ENCODE data around the gene TMEM135. TPM values are rescaled to one million over a fixed set of nuclear protein-coding genes. Genes with fewer than 3 reads are reported as not detected.
"Not testable (repeated sequence)": the region's sequence is repeated elsewhere in the genome, so short reads cannot be mapped to it uniquely, and the experiment has no call there.

TMEM135 gene
- total RNA-seq, 2 experiments from 2014 or later = 21.8 to 24.8 TPM

DNA sequence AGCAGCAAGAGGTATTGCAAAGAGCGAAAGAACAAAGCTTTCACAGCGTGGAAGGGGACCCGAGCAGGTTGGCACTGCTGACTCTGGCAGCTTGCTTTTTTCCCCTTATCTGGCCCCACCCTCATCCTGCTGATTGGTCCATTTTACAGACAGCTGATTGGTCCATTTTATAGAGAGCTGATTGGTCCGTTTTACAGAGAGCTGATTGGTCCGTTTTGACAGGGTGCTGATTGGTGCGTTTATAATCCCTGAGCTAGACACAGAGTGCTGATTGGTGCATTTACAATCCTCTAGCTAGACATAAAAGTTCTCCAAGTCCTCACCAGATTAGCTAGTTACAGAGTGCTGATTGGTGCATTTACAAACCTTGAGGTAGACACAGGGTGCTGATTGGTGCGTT, 247.9 kb downstream of the TMEM135 start:
- DNase-seq; H3K36me3 Mint-ChIP-seq (ENCODE audit: low read depth); H3K4me3 Mint-ChIP-seq; H3K9me3 Mint-ChIP-seq; H3K4me1 Mint-ChIP-seq (ENCODE audit: low read depth); H3K27me3 Mint-ChIP-seq (ENCODE audit: low read depth); H3K27ac Mint-ChIP-seq; intact Hi-C loops (cut with micrococcal nuclease): not testable (repeated sequence)
- CTCF ChIA-PET = interaction anchor here (1.1 kb wide), 1 partner anchor 326 kb away, joined by 3 read pairs; no protein-coding TSS in a partner anchor

DNA sequence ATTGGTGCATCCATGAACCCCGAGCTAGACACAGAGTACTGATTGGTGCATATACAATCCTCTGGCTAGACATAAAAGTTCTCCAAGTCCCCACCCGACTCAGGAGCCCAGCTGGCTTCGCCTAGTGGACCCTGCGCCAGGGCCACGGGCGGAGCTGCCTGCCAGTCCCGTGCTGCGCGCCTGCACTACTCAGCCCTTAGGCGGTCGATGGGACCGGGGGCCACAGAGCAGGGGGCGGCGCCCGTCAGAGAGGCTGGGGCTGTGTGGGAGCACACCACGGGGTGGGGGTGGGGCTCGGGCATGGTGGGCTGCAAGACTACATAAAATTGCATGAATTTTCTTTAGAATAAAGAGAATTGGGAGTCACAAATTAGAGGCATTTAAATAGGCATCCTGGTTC, 248.6 kb downstream of the TMEM135 start:
- DNase-seq = no peak
- Mint-ChIP-seq H3K9me3 (peaks cover 3% of the 10 kb centered on the region), H3K4me3 (no peak overlapping the region), H3K4me1 (ENCODE audit: low read depth) (no peaks in the 10 kb centered on the region), H3K27me3 (ENCODE audit: low read depth) (no peaks in the 10 kb centered on the region), H3K36me3 (ENCODE audit: low read depth) (no peaks in the 10 kb centered on the region), H3K27ac (no peak overlapping the region)
- CTCF ChIA-PET = interaction anchor here (1.1 to 1.4 kb wide), 2 partner anchors 221 to 326 kb away, joined by 3 to 4 read pairs; no protein-coding TSS in a partner anchor
- intact Hi-C loops (cut with micrococcal nuclease) = no loop called here

DNA sequence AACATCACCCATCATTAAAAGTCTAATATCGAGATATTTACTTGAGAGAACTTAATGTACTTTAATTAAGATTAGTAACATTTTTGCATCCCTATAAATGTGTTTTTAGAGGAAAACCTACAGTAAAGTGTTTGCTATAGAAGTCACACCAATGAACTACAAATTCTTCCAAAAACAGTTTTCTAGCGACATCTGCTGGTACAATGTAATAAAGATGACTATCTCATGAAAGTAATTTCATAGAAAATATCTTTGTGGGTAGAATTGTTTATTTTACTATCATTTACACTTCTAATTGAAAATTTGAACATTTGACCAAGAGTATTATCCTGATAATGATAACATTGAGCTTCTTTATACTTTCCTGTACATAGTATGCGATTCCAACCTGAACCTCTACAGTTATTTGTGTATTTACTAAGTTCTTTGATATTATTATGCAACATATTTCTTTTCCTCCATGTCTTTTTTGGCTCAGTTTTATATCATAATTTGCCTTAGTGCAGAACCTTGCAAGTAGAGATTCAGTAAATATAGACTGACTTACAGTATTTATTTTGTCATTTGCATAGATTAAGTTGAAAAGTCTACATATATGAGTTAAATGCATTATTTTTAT, 252.7 kb downstream of the TMEM135 start:
- Mint-ChIP-seq H3K27ac (no peak overlapping the region), H3K36me3 (ENCODE audit: low read depth) (no peaks in the 10 kb centered on the region), H3K9me3 (peaks cover under 1% of the 10 kb centered on the region), H3K4me3 (no peak overlapping the region), H3K4me1 (ENCODE audit: low read depth) (no peaks in the 10 kb centered on the region), H3K27me3 (ENCODE audit: low read depth) (no peaks in the 10 kb centered on the region)
- no peak for DNase-seq
- intact Hi-C loops (cut with micrococcal nuclease) = loop anchor here (1.0 to 5.0 kb wide), 7 partner anchors 132 to 420 kb away; partner anchors contain the start of gene TMEM135
- CTCF ChIA-PET = interaction anchor here (0.6 to 2.1 kb wide), 12 partner anchors 10 to 355 kb away, joined by 3 to 12 read pairs (median 4); no protein-coding TSS in a partner anchor

DNA sequence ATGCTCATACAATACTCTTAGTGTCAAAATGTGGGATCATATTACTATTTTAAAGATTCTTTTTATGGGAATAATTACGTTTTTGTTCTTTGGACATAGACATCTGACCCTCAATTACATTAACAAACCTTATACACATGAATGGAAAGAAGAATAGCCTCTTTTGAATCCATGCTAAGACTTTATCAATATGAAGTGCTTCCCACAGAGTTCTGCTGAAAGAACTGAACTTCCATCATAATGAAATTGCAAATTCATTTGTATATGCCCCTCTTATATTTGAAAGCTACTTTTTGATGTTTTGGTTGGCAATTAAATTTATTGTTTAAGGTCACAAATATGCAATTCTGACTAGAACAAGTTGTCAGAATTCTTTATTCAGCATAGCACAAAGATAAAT, 254.9 kb downstream of the TMEM135 start:
- Mint-ChIP-seq H3K27ac (no peak overlapping the region), H3K9me3 (no peaks in the 10 kb centered on the region), H3K4me1 (ENCODE audit: low read depth) (no peaks in the 10 kb centered on the region), H3K4me3 (no peak overlapping the region), H3K27me3 (ENCODE audit: low read depth) (no peaks in the 10 kb centered on the region), H3K36me3 (ENCODE audit: low read depth) (peaks cover 1% of the 10 kb centered on the region)
- intact Hi-C loops (cut with micrococcal nuclease) = loop anchor here (5.0 kb wide), 1 partner anchor 130 kb away; no protein-coding TSS in a partner anchor
- no peak for DNase-seq
- CTCF ChIA-PET = interaction anchor here (1.2 to 1.4 kb wide), 2 partner anchors 352 to 354 kb away, joined by 3 to 5 read pairs; no protein-coding TSS in a partner anchor

DNA sequence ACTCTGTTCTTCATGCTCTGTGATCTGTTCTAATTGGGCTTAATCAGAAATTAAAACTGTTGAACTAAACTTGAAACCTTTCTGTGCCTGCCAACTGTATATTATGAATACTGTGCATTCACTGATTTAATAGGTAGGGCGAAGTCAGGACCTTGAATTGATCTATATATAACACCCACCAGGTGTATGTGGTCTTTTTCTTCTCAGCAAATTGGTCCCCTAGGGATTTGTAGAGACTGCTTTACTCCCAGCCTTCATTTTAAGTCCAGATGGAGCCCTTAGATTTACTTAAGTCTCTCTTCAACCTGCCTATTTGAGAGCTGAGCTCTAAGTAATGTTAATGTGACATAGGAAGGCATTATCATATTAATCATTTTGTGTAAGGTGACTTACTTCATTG, 257.5 kb downstream of the TMEM135 start:
- Mint-ChIP-seq H3K27ac (no peak overlapping the region), H3K27me3 (ENCODE audit: low read depth) (no peaks in the 10 kb centered on the region), H3K9me3 (peaks cover 1% of the 10 kb centered on the region), H3K36me3 (ENCODE audit: low read depth) (peaks cover 1% of the 10 kb centered on the region), H3K4me1 (ENCODE audit: low read depth) (peaks cover 3% of the 10 kb centered on the region), H3K4me3 (no peak overlapping the region)
- intact Hi-C loops (cut with micrococcal nuclease) = no loop called here
- DNase-seq = no peak
- CTCF ChIA-PET = interaction anchor here (0.8 kb wide), 1 partner anchor 58 kb away, joined by 4 read pairs; no protein-coding TSS in a partner anchor

DNA sequence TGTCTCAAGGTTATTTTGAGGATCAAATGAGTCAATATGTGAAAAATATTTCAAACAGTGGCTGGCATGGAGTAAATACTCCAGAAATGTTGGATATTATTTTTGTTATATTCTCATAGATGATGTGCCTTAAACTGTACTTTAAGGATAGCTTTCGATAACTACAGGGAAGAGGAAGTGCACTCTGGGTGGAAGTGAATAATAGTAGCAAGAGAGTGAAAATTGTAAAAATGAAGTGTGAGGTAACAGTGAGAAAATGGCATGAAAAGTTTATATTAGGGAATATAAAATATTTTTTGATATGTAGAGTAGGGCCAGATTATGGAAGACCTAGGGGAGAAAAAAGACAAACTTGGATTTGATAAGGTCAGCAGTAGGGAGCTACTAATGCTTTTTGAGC, 258.9 kb downstream of the TMEM135 start:
- CTCF ChIA-PET = interaction anchor here (1.0 kb wide), 1 partner anchor 8 kb away, joined by 3 read pairs; no protein-coding TSS in a partner anchor
- no peak overlapping the region for H3K27ac Mint-ChIP-seq
- H3K4me1 Mint-ChIP-seq (ENCODE audit: low read depth) = peaks cover 3% of the 10 kb centered on the region
- H3K36me3 Mint-ChIP-seq (ENCODE audit: low read depth) = peaks cover 1% of the 10 kb centered on the region
- DNase-seq = no peak
- intact Hi-C loops (cut with micrococcal nuclease) = no loop called here
- peaks cover 1% of the 10 kb centered on the region for H3K9me3 Mint-ChIP-seq
- no peak overlapping the region for H3K4me3 Mint-ChIP-seq
- no peaks in the 10 kb centered on the region for H3K27me3 Mint-ChIP-seq (ENCODE audit: low read depth)

DNA sequence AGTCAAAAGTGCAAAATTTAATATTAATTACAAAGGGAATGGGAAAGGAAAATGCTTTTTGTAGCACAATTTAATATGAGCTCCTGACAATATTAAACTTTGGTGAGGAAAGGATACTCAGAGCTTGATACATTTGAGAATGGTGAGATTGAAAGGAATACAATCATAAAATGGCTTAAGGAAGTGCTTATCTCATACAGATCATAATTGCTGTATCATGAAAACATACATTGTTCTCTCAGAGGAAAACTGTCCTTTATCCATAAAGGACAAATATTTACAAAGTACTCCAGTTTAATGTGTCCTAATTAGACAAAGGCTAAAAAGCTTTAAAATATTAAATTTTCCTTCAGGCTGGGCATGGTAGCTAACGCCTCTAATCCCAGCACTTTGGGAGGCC, 260.4 kb downstream of the TMEM135 start:
- Mint-ChIP-seq H3K27ac (no peak overlapping the region), H3K4me3 (no peak overlapping the region), H3K9me3 (peaks cover 1% of the 10 kb centered on the region), H3K27me3 (ENCODE audit: low read depth) (no peaks in the 10 kb centered on the region), H3K36me3 (ENCODE audit: low read depth) (peaks cover 1% of the 10 kb centered on the region), H3K4me1 (ENCODE audit: low read depth) (peaks cover 3% of the 10 kb centered on the region)
- DNase-seq = no peak
- CTCF ChIA-PET = interaction anchor here (0.6 kb wide), 1 partner anchor 321 kb away, joined by 3 read pairs; no protein-coding TSS in a partner anchor
- intact Hi-C loops (cut with micrococcal nuclease) = no loop called here

DNA sequence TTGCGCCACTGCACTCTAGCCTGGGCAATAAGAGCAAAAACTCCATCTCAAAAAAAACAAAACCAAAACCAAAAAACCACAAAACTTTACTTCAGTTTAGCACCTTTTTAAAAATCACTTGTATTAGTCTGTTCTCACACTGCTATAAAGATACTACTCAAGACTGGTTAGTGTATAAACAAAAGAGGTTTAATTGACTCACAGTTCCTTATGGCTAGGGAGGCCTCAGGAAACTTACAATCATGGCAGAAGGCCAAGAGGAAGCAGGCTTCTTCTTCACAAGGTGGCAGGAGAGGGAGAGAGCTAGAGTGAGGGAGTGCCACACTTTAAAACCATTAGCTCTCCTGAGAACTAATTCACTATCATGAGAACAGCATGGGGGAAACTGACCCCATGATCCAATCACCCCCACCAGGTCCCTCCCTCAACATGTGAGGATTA, 261.3 kb downstream of the TMEM135 start:
- Mint-ChIP-seq H3K9me3 (peaks cover 1% of the 10 kb centered on the region), H3K27me3 (ENCODE audit: low read depth) (no peaks in the 10 kb centered on the region), H3K36me3 (ENCODE audit: low read depth) (peaks cover 1% of the 10 kb centered on the region), H3K4me3 (no peak overlapping the region), H3K4me1 (ENCODE audit: low read depth) (peaks cover 3% of the 10 kb centered on the region), H3K27ac (no peak overlapping the region)
- no peak for DNase-seq
- intact Hi-C loops (cut with micrococcal nuclease) = no loop called here
- CTCF ChIA-PET = interaction anchor here (0.6 to 0.8 kb wide), 2 partner anchors 322 to 428 kb away, joined by 3 to 4 read pairs; no protein-coding TSS in a partner anchor

DNA sequence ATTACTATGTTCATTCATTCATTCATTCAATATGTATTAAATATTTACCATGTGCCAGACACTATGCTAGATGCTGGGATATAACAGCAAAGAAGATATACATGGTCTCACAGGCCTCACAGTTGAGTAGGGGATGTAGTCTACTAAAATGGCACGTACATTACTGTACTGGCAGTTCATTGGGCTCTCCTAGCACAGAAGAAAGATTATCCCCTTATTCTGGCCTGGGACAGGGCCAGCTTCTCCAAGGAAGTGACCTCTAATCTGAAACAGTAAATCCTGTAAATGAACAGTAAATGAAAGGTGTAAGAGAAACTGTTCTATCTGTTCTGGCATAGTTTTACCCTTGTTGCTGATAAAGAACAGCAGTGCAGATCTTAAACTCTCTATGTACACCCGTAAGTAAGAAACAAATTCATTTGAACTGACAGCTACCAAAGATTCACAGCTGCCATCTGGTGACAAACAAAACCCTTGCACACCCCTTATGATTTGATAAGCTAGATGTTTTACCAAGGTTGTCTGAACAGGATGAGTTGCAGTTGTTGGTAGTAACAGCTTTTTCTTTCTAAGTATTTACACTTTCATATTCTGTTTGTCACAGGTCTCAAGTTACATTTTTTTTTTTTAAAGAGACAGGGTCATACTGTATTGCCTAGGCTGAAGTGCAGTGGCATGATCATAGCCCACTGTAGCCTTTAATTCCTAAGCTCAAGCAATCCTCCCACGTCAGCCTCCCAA, 263.1 kb downstream of the TMEM135 start:
- Mint-ChIP-seq H3K27ac (no peak overlapping the region), H3K36me3 (ENCODE audit: low read depth) (peaks cover 1% of the 10 kb centered on the region), H3K4me1 (ENCODE audit: low read depth) (peaks cover 3% of the 10 kb centered on the region), H3K27me3 (ENCODE audit: low read depth) (no peaks in the 10 kb centered on the region), H3K4me3 (no peak overlapping the region), H3K9me3 (peaks cover 1% of the 10 kb centered on the region)
- CTCF ChIA-PET = interaction anchor here (1.0 to 1.6 kb wide), 5 partner anchors 11 to 381 kb away, joined by 3 to 9 read pairs (median 3); no protein-coding TSS in a partner anchor
- intact Hi-C loops (cut with micrococcal nuclease) = no loop called here
- no peak for DNase-seq

DNA sequence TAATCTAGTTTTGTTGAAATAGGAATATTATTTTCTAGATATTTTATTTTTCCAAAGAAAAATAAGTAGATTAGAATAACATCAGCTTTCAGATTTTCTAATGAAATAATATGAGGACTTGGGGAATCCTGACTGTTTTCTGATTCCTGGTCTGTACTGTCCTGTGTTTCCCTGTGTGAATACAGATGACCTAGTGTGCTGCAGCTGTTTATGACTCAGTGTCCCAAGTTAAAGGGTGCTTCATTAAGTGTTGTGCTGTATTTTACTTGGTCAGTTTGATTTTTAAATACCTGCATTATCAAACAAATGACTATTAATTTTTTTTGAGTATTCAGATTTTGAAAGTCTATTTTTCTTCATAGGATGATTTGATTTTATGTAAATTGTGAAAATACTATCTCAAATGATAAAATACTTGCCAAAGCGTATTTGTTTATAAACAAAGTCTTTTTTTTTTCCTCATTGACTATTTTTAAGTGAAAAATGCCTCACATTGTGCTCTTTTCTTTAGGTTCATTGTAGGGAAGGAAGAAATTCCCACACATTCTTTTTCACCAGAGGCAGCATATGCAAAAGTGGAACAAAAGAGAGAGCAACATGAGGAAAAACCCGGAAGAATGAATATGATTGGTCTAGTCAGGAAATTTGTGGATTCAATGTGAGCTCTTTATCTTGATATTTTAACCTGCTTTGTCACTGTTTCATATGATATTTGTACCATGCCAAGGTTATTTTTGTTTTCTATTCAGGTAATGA, 264.2 kb downstream of the TMEM135 start:
- peaks cover 3% of the 10 kb centered on the region for H3K4me1 Mint-ChIP-seq (ENCODE audit: low read depth)
- intact Hi-C loops (cut with micrococcal nuclease) = no loop called here
- H3K27me3 Mint-ChIP-seq (ENCODE audit: low read depth) = no peaks in the 10 kb centered on the region
- CTCF ChIA-PET = interaction anchor here (1.0 to 1.6 kb wide), 3 partner anchors 10 to 363 kb away, joined by 3 to 9 read pairs (median 3); no protein-coding TSS in a partner anchor
- H3K4me3 Mint-ChIP-seq = no peak overlapping the region
- peaks cover 1% of the 10 kb centered on the region for H3K9me3 Mint-ChIP-seq
- no peak for DNase-seq
- H3K36me3 Mint-ChIP-seq (ENCODE audit: low read depth) = peaks cover 2% of the 10 kb centered on the region
- H3K27ac Mint-ChIP-seq = no peak overlapping the region

DNA sequence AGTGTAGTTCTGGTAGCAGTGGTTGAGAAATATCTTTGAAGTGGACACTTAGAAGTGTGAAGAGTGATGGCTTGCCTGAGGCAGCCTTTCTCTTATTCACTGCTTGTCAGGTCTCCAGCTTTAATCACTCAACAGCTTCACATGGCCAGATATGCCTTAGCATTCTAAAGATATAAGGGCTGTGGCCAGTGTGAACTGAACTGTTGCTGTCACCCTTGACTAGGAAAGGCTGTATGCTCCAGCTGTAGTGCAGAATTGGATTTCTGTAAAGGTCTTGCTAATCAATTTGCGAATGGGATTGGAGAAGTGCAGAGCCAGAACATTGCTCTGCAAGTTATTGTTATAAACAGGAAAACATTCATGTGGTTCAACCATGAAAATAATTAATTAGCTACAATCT, 266.7 kb downstream of the TMEM135 start:
- intact Hi-C loops (cut with micrococcal nuclease) = no loop called here
- DNase-seq = no peak
- no peaks in the 10 kb centered on the region for H3K27me3 Mint-ChIP-seq (ENCODE audit: low read depth)
- peaks cover 2% of the 10 kb centered on the region for H3K36me3 Mint-ChIP-seq (ENCODE audit: low read depth)
- H3K27ac Mint-ChIP-seq = no peak overlapping the region
- no peaks in the 10 kb centered on the region for H3K9me3 Mint-ChIP-seq
- CTCF ChIA-PET = no interaction called here
- no peaks in the 10 kb centered on the region for H3K4me1 Mint-ChIP-seq (ENCODE audit: low read depth)
- H3K4me3 Mint-ChIP-seq = no peak overlapping the region

All from activated naive CD4-positive, alpha-beta T cell treated with anti-CD3 and anti-CD28 coated beads for 36 hours (primary cell).